NCI-H345 treated with DMSO at 0.1 percent for 48 hours (cell line): ENCODE results near the gene PDSS1.

ENCODE experiments used
- DNase-seq: peaks from one replicate; lab custom pipeline; 2025; ENCODE audit not compliant: unreplicated experiment; lab: John Stamatoyannopoulos, UW

The PDSS1 gene

DNA sequence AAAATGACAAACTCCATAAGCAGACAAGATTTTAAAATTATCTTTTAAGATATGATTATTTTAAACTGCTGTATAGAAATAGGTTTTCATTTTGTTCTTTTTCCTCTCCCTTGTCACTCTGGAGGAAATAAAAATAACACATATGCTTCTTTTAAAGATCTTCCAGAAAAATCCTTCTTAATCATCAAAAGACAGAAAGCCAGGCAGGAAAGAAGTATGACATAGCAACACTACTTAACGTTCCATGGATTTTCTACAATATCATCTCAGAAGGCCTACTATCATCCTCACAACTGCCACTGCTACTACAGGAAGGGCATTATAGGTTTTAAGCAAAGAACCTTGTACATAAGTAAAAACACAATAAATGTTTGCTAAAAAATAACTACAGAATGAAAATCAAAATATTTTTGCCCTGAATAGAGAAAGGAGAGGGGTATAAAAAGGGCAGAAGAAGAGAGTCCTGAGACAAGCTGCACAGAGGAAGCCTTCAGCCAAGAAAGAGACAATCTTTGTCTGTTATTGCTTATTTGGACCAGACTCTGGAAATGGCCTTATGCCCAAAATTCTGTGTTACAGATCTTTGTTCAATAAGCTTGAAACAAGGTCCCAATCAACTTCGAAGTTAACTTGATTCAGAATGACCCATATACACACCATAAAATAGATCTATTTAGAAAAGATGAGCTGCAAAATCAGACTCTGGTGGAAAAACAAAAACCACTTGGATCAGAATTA is 95.4 kb downstream of the PDSS1 start:
- no peak for DNase-seq
